Aortic smooth muscle cell (primary cell): ENCODE data around the gene CLPX. TPM values are rescaled to one million over a fixed set of nuclear protein-coding genes. Genes with fewer than 3 reads are reported as not detected.

ENCODE experiments used
- total RNA-seq: library from RNA; depleted of rRNA; stranded (reverse); fragments of >200 nt; gene quantifications from 2 replicates; pipeline ENCODE4 v1.2.3, GENCODE V29; 2014

CLPX gene
- 37.7 and 47.5 TPM in 2 replicates for total RNA-seq

GRCh38 chr15:65184868-65185717 lies at the start of gene CLPX:
CLPX (minus strand) TSS chr15:65185342; CDS start chr15:65185153, 189 bp downstream.

GRCh38 chr15:65210770-65211481 lies 25.8 kb upstream of the CLPX start, which contains the start of gene CILP:
CILP (minus strand) TSS chr15:65211473; CDS start chr15:65209755, 1,718 bp downstream.

GRCh38 chr15:65133548-65134200 lies 51.5 kb downstream of the CLPX start, which contains the start of gene PDCD7:
PDCD7 (minus strand) TSS chr15:65133808; CDS start chr15:65133781, 27 bp downstream.

GRCh38 chr15:65115086-65115485 lies 70.1 kb downstream of the CLPX start, which contains the start of gene UBAP1L:
UBAP1L (minus strand) TSS chr15:65115200; CDS start chr15:65106215, 8,985 bp downstream.

Other genes with a start within 250 kb of the CLPX start
- gene SPG21, start 195.4 kb downstream of the CLPX start, total RNA-seq: 53.9 and 68.5 TPM in 2 replicates
- 9.3 and 14.3 TPM in 2 replicates for gene MTFMT, start 155.7 kb downstream of the CLPX start, total RNA-seq
- gene SLC51B, start 140.0 kb downstream of the CLPX start, total RNA-seq: not detected in 2 replicates
- gene RASL12, start 117.4 kb downstream of the CLPX start, total RNA-seq: 0.06 TPM in 1 of 2 replicates, not detected in the other
- not detected in 2 replicates for gene KBTBD13, start 108.6 kb downstream of the CLPX start, total RNA-seq
- 1.2 TPM in 2 replicates for gene UBAP1L, start 70.1 kb downstream of the CLPX start, total RNA-seq
- gene PDCD7, start 51.5 kb downstream of the CLPX start, total RNA-seq: 12.0 and 12.3 TPM in 2 replicates
- not detected in 2 replicates for gene CILP, start 26.1 kb upstream of the CLPX start, total RNA-seq
- 1.2 and 1.9 TPM in 2 replicates for gene PARP16, start 101.5 kb upstream of the CLPX start, total RNA-seq
- gene RNU5A-1, start 110.7 kb upstream of the CLPX start, total RNA-seq: not detected in 2 replicates
- gene RNU5B-1, start 119.3 kb upstream of the CLPX start, total RNA-seq: not detected in 2 replicates
- not detected in 2 replicates for gene IGDCC3, start 192.7 kb upstream of the CLPX start, total RNA-seq
- 0.06 and 0.13 TPM in 2 replicates for gene IGDCC4, start 237.6 kb upstream of the CLPX start, total RNA-seq